Uterus (tissue), 4 donors: Measurements from ENCODE around the gene BCAS4. TPM values are rescaled to one million over a fixed set of nuclear protein-coding genes. Genes with fewer than 3 reads are reported as not detected.
A peak's percentile ranks its signal among the peaks of the same experiment; 100 is the strongest.
"Not testable (repeated sequence)": the region's sequence is repeated elsewhere in the genome, so short reads cannot be mapped to it uniquely, and the experiment has no call there.

Experiments
- DNase-seq, 2 donors: peaks; one replicate each; pipeline ENCODE4 v3.0.0-alpha.2; 2019 to 2020
- H3K27ac ChIP-seq, 2 donors: fragments of 200-600 bp; sonication (generic); 1 replicate in 1 of 2; 2 replicates in 1 of 2; pipeline ENCODE4 v1.5.1; 2016 to 2018
- H3K27me3 ChIP-seq, 2 donors: fragments of 200-600 bp; sonication (generic); one replicate each; pipeline ENCODE4 v1.5.1; 2018 to 2019; ENCODE audit warnings: control low read depth in 1 of 2
- H3K36me3 ChIP-seq, 2 donors: fragments of 200-600 bp; sonication (generic); one replicate each; pipeline ENCODE4 v1.5.1; 2019; ENCODE audit warnings: control low read depth in 1 of 2
- H3K4me1 ChIP-seq, 2 donors: fragments of 200-600 bp; sonication (generic); one replicate each; pipeline ENCODE4 v1.5.1; 2018 to 2019; ENCODE audit warnings: control low read depth in 1 of 2
- H3K4me3 ChIP-seq, 2 donors: fragments of 200-600 bp; sonication (generic); 1 replicate in 1 of 2; 2 replicates in 1 of 2; pipeline ENCODE4 v1.5.1; 2018 to 2019; ENCODE audit warnings: mild to moderate bottlenecking in 1 of 2
- H3K9me3 ChIP-seq, 2 donors: fragments of 200-600 bp; sonication (generic); one replicate each; pipeline ENCODE4 v1.5.1; 2019; ENCODE audit warnings: control low read depth in 1 of 2
- CTCF ChIP-seq, 4 experiments: fragments of 200-600 bp in 2 of 4; fragments of 450-650 bp in 2 of 4; sonication (generic) in 2 of 4; IDR thresholded peaks; one replicate each; pipeline ENCODE4 v1.5.1; 2016 to 2019; ENCODE audit warnings: antibody characterized with exemption in 4 of 4, mild to moderate bottlenecking in 2 of 4, moderate library complexity in 1 of 4
- POLR2A ChIP-seq, 2 donors: fragments of 450-650 bp; IDR thresholded peaks; one replicate each; pipeline ENCODE4 v1.6.1; 2016; ENCODE audit warnings: antibody characterized with exemption in 2 of 2, mild to moderate bottlenecking in 1 of 2, moderate library complexity in 1 of 2
- intact Hi-C: fragments of 100-400 bp; cut with DNase I; formaldehyde crosslinking; loops from one replicate; pipeline ENCODE4 v1.15.1; 2023; ENCODE audit warnings: low total_unique reads
- total RNA-seq, 4 donors: library from RNA; depleted of rRNA in 3 of 4; stranded (reverse); fragments of >200 nt in 3 of 4; gene quantifications; one replicate each; pipeline versions ENCODE4 v1.1.0 to v1.2.4, GENCODE V29; 2014 to 2023
- donor health status: DM: yes; HTN: yes; CAD: no.

Gene BCAS4
- total RNA-seq, 4 donors from 2014 or later = under 0.01 to 9.1 (median 3.5) TPM; not detected in 1

GRCh38 chr20:50758992-50759391 is 35.9 kb upstream of the BCAS4 start:
- Histone ChIP-seq H3K4me3 (no peak overlapping the region), H3K9me3 (no peaks in the 10 kb centered on the region), H3K27me3 (no peaks in the 10 kb centered on the region), H3K36me3 (no peaks in the 10 kb centered on the region), H3K4me1 (no peaks in the 10 kb centered on the region), H3K27ac (no peak overlapping the region)
- no peak for DNase-seq
- TF ChIP-seq POLR2A (IDR thresholded peaks at IDR 0.05) (no peak), CTCF (IDR thresholded peaks at IDR 0.05) (no peak)
- intact Hi-C loops = no loop called here

GRCh38 chr20:50759678-50760077 is 35.2 kb upstream of the BCAS4 start:
- Histone ChIP-seq H3K4me3 (no peak overlapping the region), H3K27ac (no peak overlapping the region), H3K9me3 (no peaks in the 10 kb centered on the region), H3K36me3 (no peaks in the 10 kb centered on the region), H3K4me1 (no peaks in the 10 kb centered on the region), H3K27me3 (no peaks in the 10 kb centered on the region)
- intact Hi-C loops = no loop called here
- no peak for TF ChIP-seq POLR2A (IDR thresholded peaks at IDR 0.05)
- no peak for TF ChIP-seq CTCF (IDR thresholded peaks at IDR 0.05)
- DNase-seq = no peak

GRCh38 chr20:50762045-50762422 is 32.8 kb upstream of the BCAS4 start:
- no peaks in the 10 kb centered on the region for H3K27me3 ChIP-seq
- no peak overlapping the region for H3K4me3 ChIP-seq
- DNase-seq = no peak
- H3K9me3 ChIP-seq = no peaks in the 10 kb centered on the region
- intact Hi-C loops = no loop called here
- H3K27ac ChIP-seq = peak overlapping the region in 1 of 2 donors; percentile 32
- no peaks in the 10 kb centered on the region for H3K36me3 ChIP-seq
- H3K4me1 ChIP-seq = no peaks in the 10 kb centered on the region
- TF ChIP-seq CTCF (IDR thresholded peaks at IDR 0.05) = no peak
- TF ChIP-seq POLR2A (IDR thresholded peaks at IDR 0.05) = no peak

DNA sequence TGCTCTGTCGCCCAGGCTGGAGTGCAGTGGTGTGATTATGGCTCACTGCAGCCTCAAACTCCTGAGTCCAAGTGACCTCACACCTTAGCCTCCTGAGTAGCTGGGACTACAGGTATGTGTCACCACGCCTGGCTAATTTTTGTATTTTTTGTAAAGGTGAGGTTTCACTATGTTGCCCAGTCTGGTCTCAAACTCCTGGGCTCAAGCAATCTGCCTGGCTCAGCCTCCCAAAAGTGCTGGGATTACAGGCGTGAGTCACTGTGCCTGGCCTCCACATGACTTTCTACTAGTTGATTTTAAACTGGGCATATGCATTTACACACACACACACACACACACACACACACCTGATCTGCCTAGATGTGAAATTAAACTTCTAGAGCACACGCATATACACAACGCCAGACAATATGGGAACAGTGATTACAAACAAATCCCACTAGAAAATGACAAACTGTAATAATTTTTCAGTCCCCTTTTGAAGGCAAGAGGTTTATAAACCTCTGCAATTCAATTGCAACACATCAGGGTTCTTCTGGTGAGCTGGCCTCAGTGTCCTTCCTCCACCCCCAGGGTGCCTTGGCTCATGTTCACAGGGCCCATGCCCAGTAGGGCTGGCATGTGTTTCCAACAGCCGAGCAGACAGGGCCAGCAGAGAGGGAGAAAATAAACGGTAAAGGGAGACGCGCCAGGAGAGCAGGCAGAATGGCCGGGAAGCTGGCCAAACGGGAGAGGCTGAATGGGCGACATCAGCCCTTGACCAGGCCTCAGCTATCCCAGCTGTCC is 32.2 kb upstream of the BCAS4 start:
- Histone ChIP-seq H3K27me3 (no peaks in the 10 kb centered on the region), H3K4me3 (no peak overlapping the region), H3K9me3 (no peaks in the 10 kb centered on the region), H3K27ac (peak overlapping the region in 1 of 2 donors; percentile 32), H3K36me3 (no peaks in the 10 kb centered on the region), H3K4me1 (no peaks in the 10 kb centered on the region)
- TF ChIP-seq CTCF (IDR thresholded peaks at IDR 0.05) = no peak
- no peak for TF ChIP-seq POLR2A (IDR thresholded peaks at IDR 0.05)
- peak; percentile 47 to 53 for DNase-seq
- intact Hi-C loops = no loop called here

GRCh38 chr20:50763550-50764458 is 31.1 kb upstream of the BCAS4 start:
- H3K9me3 ChIP-seq, DNase-seq, H3K4me1 ChIP-seq, intact Hi-C loops, H3K36me3 ChIP-seq, H3K27me3 ChIP-seq, H3K4me3 ChIP-seq, H3K27ac ChIP-seq: not testable (repeated sequence)

GRCh38 chr20:50765251-50765650 is 29.6 kb upstream of the BCAS4 start:
- H3K27ac ChIP-seq, H3K4me3 ChIP-seq, H3K4me1 ChIP-seq, H3K9me3 ChIP-seq, intact Hi-C loops, H3K36me3 ChIP-seq, H3K27me3 ChIP-seq, DNase-seq: not testable (repeated sequence)
